Prostate gland (tissue), 2 donors: ENCODE data around the gene MBD3.

Experiments used
- POLR2A ChIP-seq: fragments of 450-650 bp; IDR thresholded peaks from one replicate; pipeline ENCODE4 v1.6.1; 2016; ENCODE audit warnings: antibody characterized with exemption, mild to moderate bottlenecking
- POLR2AphosphoS5 ChIP-seq: sonication (generic); formaldehyde crosslinking; IDR thresholded peaks from one replicate; pipeline ENCODE4 v1.6.1; 2017; ENCODE audit warnings: antibody characterized with exemption
- TF ChIP-seq, protein P1 (sequence below), 4 experiments: fragments of 200-600 bp in 2 of 4; fragments of 450-650 bp in 2 of 4; sonication (generic) in 2 of 4; IDR thresholded peaks; 1 replicate in 3 of 4; 2 replicates in 1 of 4; pipeline ENCODE4 v1.5.1; 2016 to 2019; ENCODE audit warnings: antibody characterized with exemption in 4 of 4, mild to moderate bottlenecking in 2 of 4, moderate library complexity in 2 of 4

DNA sequence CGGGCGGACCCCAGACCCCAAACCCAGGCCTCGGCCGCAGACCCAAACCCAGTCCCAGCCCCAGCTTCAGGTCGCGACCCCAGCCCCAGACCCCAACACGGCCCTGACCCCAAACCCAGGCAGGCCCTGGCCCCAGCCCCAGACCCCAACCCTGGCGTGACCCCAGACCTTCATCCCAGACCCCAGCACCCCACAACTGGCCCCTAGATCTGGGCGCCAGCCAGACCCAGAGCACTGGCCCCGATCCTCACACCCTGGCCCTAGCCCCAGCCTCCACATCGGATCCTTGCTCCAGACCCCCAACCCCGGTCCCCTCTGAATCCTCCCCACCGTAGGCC, 7.5 kb downstream of the MBD3 start:
- TF ChIP-seq, protein P1, sequence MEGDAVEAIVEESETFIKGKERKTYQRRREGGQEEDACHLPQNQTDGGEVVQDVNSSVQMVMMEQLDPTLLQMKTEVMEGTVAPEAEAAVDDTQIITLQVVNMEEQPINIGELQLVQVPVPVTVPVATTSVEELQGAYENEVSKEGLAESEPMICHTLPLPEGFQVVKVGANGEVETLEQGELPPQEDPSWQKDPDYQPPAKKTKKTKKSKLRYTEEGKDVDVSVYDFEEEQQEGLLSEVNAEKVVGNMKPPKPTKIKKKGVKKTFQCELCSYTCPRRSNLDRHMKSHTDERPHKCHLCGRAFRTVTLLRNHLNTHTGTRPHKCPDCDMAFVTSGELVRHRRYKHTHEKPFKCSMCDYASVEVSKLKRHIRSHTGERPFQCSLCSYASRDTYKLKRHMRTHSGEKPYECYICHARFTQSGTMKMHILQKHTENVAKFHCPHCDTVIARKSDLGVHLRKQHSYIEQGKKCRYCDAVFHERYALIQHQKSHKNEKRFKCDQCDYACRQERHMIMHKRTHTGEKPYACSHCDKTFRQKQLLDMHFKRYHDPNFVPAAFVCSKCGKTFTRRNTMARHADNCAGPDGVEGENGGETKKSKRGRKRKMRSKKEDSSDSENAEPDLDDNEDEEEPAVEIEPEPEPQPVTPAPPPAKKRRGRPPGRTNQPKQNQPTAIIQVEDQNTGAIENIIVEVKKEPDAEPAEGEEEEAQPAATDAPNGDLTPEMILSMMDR (IDR thresholded peaks at IDR 0.05) = no peak
- TF ChIP-seq POLR2A = no peak
- no peak for TF ChIP-seq POLR2AphosphoS5
